ENCODE data around the gene MCHR1.

DNA sequence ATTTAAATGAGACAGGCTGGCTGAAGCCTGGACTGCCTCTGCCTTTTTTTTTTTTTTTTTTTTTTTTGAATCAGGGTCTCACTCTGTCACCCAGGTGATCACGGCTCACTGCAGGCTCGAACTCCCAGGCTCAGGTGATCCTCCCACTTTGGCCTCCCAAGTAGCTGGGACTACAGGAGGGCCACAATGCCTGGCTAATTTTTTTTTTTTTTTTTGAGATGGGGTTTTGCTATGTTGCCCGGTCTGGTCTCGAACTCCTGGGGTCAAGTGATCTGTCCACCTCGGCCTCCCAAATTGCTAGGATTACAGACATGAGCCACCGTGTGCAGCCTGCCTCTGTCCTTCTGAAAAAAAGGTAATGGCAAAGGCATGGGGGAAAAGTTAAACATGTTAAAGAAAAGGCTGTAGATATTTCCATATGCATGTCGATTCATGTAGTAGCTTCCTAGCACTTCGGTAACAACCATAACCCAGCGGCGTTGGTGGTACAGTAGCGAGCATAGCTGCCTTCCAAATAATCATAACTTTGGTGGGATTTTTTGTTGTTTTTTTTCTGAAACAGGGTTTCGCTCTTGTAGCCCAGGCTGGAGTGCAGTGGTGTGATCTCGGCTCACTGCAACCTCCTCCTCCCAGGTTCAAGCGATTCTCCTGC, 48.8 kb downstream of the MCHR1 start:
- TF ChIP-seq, protein P1, sequence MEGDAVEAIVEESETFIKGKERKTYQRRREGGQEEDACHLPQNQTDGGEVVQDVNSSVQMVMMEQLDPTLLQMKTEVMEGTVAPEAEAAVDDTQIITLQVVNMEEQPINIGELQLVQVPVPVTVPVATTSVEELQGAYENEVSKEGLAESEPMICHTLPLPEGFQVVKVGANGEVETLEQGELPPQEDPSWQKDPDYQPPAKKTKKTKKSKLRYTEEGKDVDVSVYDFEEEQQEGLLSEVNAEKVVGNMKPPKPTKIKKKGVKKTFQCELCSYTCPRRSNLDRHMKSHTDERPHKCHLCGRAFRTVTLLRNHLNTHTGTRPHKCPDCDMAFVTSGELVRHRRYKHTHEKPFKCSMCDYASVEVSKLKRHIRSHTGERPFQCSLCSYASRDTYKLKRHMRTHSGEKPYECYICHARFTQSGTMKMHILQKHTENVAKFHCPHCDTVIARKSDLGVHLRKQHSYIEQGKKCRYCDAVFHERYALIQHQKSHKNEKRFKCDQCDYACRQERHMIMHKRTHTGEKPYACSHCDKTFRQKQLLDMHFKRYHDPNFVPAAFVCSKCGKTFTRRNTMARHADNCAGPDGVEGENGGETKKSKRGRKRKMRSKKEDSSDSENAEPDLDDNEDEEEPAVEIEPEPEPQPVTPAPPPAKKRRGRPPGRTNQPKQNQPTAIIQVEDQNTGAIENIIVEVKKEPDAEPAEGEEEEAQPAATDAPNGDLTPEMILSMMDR (IDR thresholded peaks at IDR 0.05): no peak
- no peak for TF ChIP-seq POLR2A (IDR thresholded peaks at IDR 0.05)
- TF ChIP-seq EP300 (IDR thresholded peaks at IDR 0.05): no peak
- TF ChIP-seq POLR2AphosphoS5 (IDR thresholded peaks at IDR 0.05): no peak

All from suprapubic skin (tissue), 4 donors.